ENCODE data around the gene VWC2L. TPM values are rescaled to one million over a fixed set of nuclear protein-coding genes. Genes with fewer than 3 reads are reported as not detected.

The VWC2L gene
- total RNA-seq, 1 donor from 2014 or later = not detected

DNA sequence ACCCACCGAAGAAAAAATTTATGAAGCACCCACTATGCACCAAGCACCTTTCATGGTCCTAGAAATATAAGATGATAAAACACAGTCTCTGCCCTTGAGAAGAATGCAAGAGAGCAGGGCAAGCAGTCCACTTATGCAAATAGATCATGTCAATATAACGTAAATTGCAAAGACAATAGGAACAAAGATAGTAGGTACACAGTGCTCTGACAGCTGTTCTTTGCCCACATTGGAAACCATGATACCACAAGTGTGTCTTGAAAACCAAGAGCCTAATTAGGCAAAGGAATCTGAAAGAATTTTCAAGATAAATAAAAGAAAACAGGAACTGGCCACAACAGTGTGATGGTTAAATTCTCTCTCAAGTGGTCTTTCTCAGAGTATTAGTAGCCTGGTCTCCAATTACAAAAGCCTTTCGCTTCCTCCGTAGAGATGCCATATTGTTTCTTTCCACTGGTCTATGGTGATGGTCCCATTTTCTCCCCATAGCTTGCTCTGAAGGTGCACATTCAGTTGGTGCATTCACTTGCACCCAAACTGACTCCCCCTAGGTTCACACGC, 108.5 kb downstream of the VWC2L start:
- TF ChIP-seq, protein P1, sequence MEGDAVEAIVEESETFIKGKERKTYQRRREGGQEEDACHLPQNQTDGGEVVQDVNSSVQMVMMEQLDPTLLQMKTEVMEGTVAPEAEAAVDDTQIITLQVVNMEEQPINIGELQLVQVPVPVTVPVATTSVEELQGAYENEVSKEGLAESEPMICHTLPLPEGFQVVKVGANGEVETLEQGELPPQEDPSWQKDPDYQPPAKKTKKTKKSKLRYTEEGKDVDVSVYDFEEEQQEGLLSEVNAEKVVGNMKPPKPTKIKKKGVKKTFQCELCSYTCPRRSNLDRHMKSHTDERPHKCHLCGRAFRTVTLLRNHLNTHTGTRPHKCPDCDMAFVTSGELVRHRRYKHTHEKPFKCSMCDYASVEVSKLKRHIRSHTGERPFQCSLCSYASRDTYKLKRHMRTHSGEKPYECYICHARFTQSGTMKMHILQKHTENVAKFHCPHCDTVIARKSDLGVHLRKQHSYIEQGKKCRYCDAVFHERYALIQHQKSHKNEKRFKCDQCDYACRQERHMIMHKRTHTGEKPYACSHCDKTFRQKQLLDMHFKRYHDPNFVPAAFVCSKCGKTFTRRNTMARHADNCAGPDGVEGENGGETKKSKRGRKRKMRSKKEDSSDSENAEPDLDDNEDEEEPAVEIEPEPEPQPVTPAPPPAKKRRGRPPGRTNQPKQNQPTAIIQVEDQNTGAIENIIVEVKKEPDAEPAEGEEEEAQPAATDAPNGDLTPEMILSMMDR (IDR thresholded peaks at IDR 0.05; ENCODE audit: insufficient read depth, low read length, severe bottlenecking) = no peak
- Histone ChIP-seq H3K36me3 (ENCODE audit: control insufficient read depth, insufficient read depth, low read length) (no peaks in the 10 kb centered on the region), H3K4me3 (ENCODE audit: low read depth, low read length) (no peak overlapping the region), H3K27me3 (ENCODE audit: control insufficient read depth, insufficient read depth, low read length) (no peaks in the 10 kb centered on the region)
- FAIRE-seq (no peak), DNase-seq (ENCODE audit: low read depth) (no peak)

GRCh38 chr2:214529021-214529420, 118.2 kb downstream of the VWC2L start:
- no peaks in the 10 kb centered on the region for H3K27me3 ChIP-seq (ENCODE audit: control insufficient read depth, insufficient read depth, low read length)
- H3K4me3 ChIP-seq (ENCODE audit: low read depth, low read length) = no peak overlapping the region
- no peak for FAIRE-seq
- TF ChIP-seq, protein P1 (IDR thresholded peaks at IDR 0.05; ENCODE audit: insufficient read depth, low read length, severe bottlenecking) = no peak
- peak; percentile 69 for DNase-seq (ENCODE audit: low read depth)
- no peaks in the 10 kb centered on the region for H3K36me3 ChIP-seq (ENCODE audit: control insufficient read depth, insufficient read depth, low read length)

DNA sequence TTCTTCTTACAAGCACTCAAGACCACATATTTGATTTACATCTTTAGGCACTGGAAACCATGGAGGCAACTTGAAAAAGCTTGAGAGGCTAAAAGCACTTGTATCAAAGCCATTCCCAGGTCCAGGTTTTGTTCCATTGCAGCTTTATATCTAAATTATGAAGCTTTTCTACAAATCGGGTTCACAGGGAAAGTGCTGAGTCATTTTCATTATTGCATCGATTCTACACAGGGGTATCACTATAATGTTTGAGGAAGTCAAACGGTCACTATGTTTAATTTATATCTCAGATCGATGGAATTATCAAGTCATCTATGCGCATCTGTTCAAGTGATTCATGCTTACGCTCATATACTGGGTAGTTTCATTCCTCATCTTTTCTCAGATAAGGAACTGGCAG, 118.7 kb downstream of the VWC2L start:
- no peak for FAIRE-seq

DNA sequence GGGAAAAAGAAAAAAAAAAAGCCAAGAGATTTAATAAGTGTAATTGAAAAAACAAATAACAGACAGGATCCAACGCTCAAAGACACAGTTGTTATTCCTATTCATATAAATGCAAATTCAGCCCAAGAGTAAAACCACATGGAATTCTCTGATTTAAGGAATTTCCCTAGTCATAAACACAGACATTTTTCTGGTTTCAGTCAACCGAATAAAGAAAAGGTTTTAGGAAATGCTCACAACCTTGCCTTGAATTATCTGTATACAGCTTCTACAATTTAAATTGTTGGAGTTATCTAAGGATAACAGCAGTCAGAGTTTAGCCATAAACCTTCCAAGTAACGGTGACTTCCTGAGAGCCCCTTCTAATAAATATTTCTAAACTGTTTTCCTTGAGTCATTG, 122.7 kb downstream of the VWC2L start:
- no peaks in the 10 kb centered on the region for H3K36me3 ChIP-seq (ENCODE audit: control insufficient read depth, insufficient read depth, low read length)
- no peak for DNase-seq (ENCODE audit: low read depth)
- no peak overlapping the region for H3K4me3 ChIP-seq (ENCODE audit: low read depth, low read length)
- TF ChIP-seq, protein P1 (IDR thresholded peaks at IDR 0.05; ENCODE audit: insufficient read depth, low read length, severe bottlenecking) = no peak
- H3K27me3 ChIP-seq (ENCODE audit: control insufficient read depth, insufficient read depth, low read length) = no peaks in the 10 kb centered on the region
- no peak for FAIRE-seq

More for the DNA sequence above, 118.7 kb downstream of the VWC2L start:
- Histone ChIP-seq H3K27me3 (ENCODE audit: control insufficient read depth, insufficient read depth, low read length) (no peaks in the 10 kb centered on the region), H3K4me3 (ENCODE audit: low read depth, low read length) (no peak overlapping the region), H3K36me3 (ENCODE audit: control insufficient read depth, insufficient read depth, low read length) (no peaks in the 10 kb centered on the region)
- TF ChIP-seq, protein P1 (IDR thresholded peaks at IDR 0.05; ENCODE audit: insufficient read depth, low read length, severe bottlenecking) = no peak
- DNase-seq (ENCODE audit: low read depth) = no peak

DNA sequence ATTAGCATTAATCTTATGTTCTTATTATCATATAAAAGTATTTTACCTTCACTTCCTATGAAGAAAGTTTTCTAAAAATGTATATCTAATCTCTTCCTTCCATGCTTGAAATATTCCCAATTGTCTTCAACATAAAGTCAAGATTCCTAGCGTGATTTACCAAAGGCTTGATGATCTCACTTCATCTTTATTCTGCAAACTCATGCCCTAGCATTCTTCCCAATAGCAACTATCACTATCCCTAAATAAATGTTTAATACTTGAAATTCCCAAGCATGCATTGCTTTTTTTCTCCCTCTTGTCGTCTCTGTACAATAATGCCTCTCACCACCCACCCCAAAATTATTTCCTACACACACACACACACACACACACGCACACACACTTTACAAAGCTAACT, 125.8 kb downstream of the VWC2L start:
- Histone ChIP-seq H3K4me3 (ENCODE audit: low read depth, low read length) (no peak overlapping the region), H3K27me3 (ENCODE audit: control insufficient read depth, insufficient read depth, low read length) (no peaks in the 10 kb centered on the region), H3K36me3 (ENCODE audit: control insufficient read depth, insufficient read depth, low read length) (no peaks in the 10 kb centered on the region)
- FAIRE-seq (no peak), DNase-seq (ENCODE audit: low read depth) (no peak)
- TF ChIP-seq, protein P1 (IDR thresholded peaks at IDR 0.05; ENCODE audit: insufficient read depth, low read length, severe bottlenecking) = no peak

- TF ChIP-seq, protein P1 (IDR thresholded peaks at IDR 0.05; ENCODE audit: insufficient read depth, low read length, severe bottlenecking) = no peak
- H3K4me3 ChIP-seq (ENCODE audit: low read depth, low read length) = no peak overlapping the region
- DNase-seq (ENCODE audit: low read depth) = no peak
- FAIRE-seq = no peak
- no peaks in the 10 kb centered on the region for H3K27me3 ChIP-seq (ENCODE audit: control insufficient read depth, insufficient read depth, low read length)
- no peaks in the 10 kb centered on the region for H3K36me3 ChIP-seq (ENCODE audit: control insufficient read depth, insufficient read depth, low read length)
Measured at GRCh38 chr2:214537929-214538328, 127.1 kb downstream of the VWC2L start.
